ENCODE measurements around the gene CSGALNACT2. TPM values are rescaled to one million over a fixed set of nuclear protein-coding genes. Genes with fewer than 3 reads are reported as not detected.

The CSGALNACT2 gene
- total and polyA plus RNA-seq, 4 donors, result 4.1 to 11.0 (median 6.1) TPM

- H3K27ac ChIP-seq (ENCODE audit: low read depth in 1 of 2, low read length in 2 of 2), result peak overlapping the region; percentile 88 to 94
- no peaks in the 10 kb centered on the region for H3K36me3 ChIP-seq (ENCODE audit: control insufficient read depth in 4 of 4, insufficient read depth in 3 of 4, low read depth in 1 of 4, low read length in 3 of 4)
- peak overlapping the region; percentile 75 to 98 (median 94) for H3K4me3 ChIP-seq (ENCODE audit: low read depth in 1 of 3, low read length in 3 of 3)
- peak; percentile 57 for DNase-seq (ENCODE audit: low spot score)
- no peaks in the 10 kb centered on the region for H3K9me3 ChIP-seq (ENCODE audit: control insufficient read depth in 4 of 4, low read length in 3 of 4)
- no peaks in the 10 kb centered on the region for H3K27me3 ChIP-seq (ENCODE audit: control insufficient read depth in 4 of 4, insufficient read depth in 4 of 4, low read length in 3 of 4)
- WGBS, result under 1% methylated on average over 30 of the region's 30 CpGs
- no peak for TF ChIP-seq YY1 (IDR thresholded peaks at IDR 0.05)
- TF ChIP-seq NR2F2 (IDR thresholded peaks at IDR 0.05), result no peak
- no peak for TF ChIP-seq SP1 (IDR thresholded peaks at IDR 0.05)
- no peak for TF ChIP-seq HNF4G (IDR thresholded peaks at IDR 0.05)
- TF ChIP-seq JUND (IDR thresholded peaks at IDR 0.05), result no peak
- no peak for TF ChIP-seq HNF4A (conservative IDR thresholded peaks at IDR 0.05)
- no peak for TF ChIP-seq CTCF (IDR thresholded peaks at IDR 0.05; ENCODE audit: low read depth, low read length, missing input control)
- TF ChIP-seq, protein P1, sequence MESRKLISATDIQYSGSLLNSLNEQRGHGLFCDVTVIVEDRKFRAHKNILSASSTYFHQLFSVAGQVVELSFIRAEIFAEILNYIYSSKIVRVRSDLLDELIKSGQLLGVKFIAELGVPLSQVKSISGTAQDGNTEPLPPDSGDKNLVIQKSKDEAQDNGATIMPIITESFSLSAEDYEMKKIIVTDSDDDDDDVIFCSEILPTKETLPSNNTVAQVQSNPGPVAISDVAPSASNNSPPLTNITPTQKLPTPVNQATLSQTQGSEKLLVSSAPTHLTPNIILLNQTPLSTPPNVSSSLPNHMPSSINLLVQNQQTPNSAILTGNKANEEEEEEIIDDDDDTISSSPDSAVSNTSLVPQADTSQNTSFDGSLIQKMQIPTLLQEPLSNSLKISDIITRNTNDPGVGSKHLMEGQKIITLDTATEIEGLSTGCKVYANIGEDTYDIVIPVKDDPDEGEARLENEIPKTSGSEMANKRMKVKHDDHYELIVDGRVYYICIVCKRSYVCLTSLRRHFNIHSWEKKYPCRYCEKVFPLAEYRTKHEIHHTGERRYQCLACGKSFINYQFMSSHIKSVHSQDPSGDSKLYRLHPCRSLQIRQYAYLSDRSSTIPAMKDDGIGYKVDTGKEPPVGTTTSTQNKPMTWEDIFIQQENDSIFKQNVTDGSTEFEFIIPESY (IDR thresholded peaks at IDR 0.05), result no peak
- TF ChIP-seq REST (IDR thresholded peaks at IDR 0.05), result no peak
- no peak for TF ChIP-seq RXRA (IDR thresholded peaks at IDR 0.05)
- no peak for TF ChIP-seq FOXA2 (IDR thresholded peaks at IDR 0.05)
- no peak for TF ChIP-seq EGR1 (IDR thresholded peaks at IDR 0.05; ENCODE audit: low read depth in 2 of 2)
- TF ChIP-seq, protein P2, sequence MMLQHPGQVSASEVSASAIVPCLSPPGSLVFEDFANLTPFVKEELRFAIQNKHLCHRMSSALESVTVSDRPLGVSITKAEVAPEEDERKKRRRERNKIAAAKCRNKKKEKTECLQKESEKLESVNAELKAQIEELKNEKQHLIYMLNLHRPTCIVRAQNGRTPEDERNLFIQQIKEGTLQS (IDR thresholded peaks at IDR 0.05), result no peak
- no peak for TF ChIP-seq GABPA (IDR thresholded peaks at IDR 0.05 in 1 of 2, conservative IDR thresholded peaks at IDR 0.05 in 1 of 2)
- no peak for TF ChIP-seq MAX (IDR thresholded peaks at IDR 0.05)
- TF ChIP-seq FOXA1 (IDR thresholded peaks at IDR 0.05), result no peak
- no peak for TF ChIP-seq TAF1 (conservative IDR thresholded peaks at IDR 0.05)
- TF ChIP-seq RAD21 (IDR thresholded peaks at IDR 0.05), result no peak
- peak overlapping the region in 1 of 2 donors; percentile 72 for H3K9ac ChIP-seq (ENCODE audit: low read depth in 1 of 2, low read length in 2 of 2)
- H3K4me1 ChIP-seq (ENCODE audit: control insufficient read depth in 4 of 4, insufficient read depth in 4 of 4, low read length in 3 of 4), result peaks cover 3 to 19% (median 10%) of the 10 kb centered on the region in 4 donors
Measured at GRCh38 chr10:43137717-43138020, 576 bp upstream of the CSGALNACT2 start.
